Iris pigment epithelial cell (primary cell): Measurements from ENCODE around the gene MYO9B.
A peak's percentile ranks its signal among the peaks of the same experiment; 100 is the strongest.

Experiments used
- DNase-seq: peaks from one replicate; pipeline ENCODE4 v3.0.0-alpha.2; 2011; ENCODE audit warnings: low read depth

MYO9B gene

DNA sequence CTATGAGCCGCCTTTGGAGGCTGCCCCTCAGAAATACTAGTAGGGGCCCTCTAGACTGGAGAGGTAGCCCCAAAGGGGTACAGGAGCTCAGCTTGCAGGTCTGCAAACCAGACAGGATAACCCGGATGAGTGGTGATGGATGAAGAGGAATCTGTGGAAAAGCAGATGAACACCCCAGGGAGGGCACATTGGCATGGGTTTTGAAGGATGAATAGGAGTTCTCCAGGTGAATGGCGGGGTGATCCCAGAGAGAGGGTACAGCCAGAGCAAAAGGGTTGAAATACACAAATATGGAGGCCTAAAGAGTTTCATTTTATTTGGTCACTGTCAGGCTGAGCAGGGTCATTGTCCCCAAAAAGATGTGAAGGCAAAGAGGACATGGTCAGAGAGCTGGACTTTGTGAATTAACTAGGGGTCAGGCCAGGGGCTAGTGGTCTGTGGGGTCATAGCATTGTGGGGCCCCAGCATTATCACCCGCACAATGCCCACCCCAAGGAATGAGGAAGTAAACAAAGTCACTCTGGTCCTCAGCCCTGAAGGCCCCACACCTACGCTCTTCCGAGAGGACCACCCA is 165.3 kb downstream of the MYO9B start:
- DNase-seq: no peak

DNA sequence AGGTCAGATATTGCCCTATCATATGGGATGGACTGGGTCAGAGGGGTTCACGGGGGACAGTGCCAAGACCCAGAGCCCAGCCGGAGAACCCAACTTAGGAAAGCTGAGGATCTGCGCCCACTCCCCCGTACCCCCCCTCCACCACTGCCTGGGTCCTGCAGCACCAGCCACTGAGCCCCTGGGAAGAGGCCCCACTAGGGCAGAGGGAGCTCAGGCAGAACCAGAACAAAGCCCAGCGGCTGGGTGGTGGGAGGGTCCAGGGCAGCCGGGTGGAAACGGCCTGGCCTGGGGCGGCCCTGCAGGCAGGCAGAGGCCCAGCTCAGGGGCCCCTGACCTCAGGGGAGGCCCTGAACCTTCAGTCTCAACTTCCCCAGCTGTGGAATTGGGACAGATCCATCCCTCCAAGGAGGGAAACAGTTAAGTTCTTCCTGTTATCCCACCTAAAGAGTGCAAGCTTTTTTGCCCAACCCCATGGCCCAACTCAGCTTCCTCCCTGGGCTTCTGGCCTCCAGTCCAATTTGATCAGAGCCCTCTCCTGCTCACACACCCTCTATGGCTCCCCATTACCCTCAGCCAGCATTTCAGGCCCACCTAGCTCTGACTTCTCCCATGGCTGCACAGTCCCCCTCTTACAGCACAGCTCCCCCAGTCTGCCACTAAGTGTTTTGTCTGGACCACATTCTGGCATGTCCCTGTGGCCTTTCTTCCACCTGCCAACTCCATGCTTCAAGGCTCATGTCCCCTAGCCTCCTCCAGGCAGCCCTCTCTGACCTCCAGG is 167.0 kb downstream of the MYO9B start:
- DNase-seq: no peak

DNA sequence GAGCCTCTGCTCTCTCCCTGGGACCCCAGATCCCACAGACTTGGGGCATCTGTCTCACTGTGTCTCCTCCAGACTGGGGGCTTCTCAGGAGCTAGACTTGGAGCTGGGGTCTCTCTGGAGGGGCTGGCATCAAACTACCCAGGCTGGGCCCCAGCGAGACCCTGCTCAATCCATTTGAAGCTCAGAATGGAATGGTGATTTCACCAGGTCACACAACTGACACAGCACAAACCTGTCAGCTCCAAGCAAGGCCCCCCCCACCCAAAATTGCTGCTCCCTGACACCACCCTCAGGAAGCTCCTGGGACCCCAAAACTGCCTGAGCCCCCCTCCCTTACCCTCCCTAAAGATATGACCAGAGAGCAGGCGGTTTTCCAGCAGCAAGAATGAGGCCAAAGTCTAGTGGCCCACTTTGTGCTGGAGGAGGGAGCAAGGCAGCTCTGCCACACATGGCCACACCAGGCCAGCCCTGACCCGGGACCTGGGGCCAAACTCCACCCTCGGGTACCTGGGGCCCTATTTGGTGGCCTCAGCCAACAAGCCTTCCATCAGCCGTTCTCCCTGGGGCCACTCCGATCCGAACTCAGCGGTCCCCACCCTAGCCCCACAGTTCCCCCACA is 167.7 kb downstream of the MYO9B start:
- DNase-seq: no peak

DNA sequence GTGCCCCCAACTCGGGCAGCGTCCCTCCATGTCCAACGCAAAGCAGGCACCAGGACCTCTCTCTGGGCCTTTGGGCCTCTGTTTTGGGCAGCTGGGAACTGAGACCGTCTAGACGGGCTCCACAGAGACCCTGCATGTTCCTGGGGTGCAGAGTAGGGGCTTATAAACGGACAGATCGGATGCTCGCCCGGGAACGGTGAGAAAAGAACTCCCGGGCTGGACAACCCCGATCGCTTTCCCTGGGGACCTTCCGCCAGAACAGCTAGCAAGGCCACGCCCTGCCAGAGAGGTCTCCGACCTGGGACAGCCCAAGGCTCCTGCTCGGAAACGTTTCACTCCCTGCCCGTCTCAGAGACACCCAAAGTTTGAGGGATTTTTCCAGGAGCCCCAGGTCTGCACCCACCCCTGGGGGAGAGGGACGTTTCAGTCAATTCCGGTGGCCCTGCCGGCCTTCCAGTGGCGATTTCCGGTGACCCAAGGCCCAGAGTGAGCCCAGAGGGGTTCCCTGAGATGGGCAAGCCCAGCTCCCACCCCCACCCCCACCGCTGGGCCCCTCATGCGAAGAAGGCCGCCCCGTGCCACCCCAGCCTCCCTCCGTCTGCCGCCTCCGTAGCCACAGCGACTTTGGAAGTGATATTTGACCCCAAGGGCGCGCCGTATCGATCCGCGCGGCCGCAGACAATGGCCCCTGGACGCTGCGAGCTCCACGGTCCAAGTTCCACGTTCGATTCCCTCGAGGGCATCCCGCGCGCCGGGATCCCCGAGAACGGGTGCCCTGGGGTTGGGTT is 168.4 kb downstream of the MYO9B start:
- DNase-seq: no peak

DNA sequence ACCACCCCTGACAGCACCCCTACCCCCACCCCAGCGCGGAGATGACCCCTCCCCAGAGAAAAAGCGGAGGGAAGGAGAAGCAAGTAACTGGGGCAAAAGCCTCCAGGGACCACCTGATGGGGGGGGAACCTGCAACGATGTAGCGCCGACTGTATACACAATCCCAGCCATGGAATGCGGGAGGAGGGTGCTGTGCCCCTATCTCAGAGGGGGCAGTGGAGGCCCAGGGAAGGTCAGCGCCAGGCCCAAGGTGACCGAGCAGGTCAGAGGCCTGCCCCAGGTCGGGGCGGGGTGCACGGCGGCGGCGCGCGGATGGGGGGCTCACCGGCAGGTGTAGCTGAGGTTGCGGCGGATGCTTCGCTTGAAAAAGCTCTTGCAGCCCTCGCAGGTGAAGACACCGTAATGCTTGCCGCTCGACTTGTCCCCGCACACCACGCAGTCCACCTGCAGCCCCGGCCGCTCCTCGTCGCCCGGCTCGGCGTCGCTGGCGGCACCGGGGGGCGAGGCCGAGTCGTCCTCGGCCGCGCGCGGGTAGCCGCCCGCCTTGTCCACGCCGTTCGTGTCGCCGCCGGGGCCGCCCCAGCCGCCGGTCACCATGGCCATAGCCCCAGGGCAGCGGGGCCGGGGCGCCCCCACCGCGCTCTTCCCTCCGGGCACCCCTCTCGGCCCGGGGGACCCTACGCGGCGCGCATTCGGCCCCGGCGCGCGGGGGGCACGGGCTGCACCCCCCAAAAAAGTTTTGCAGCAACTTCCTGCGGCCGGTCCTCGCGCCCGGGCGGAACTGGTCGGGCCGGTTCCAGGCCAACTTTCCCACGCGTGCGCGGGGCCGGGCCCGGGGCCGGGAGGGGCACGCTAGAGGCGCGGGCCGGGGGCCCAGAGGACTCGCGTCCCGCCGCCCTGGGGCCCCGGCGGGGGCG is 169.3 kb downstream of the MYO9B start:
- no peak for DNase-seq

DNA sequence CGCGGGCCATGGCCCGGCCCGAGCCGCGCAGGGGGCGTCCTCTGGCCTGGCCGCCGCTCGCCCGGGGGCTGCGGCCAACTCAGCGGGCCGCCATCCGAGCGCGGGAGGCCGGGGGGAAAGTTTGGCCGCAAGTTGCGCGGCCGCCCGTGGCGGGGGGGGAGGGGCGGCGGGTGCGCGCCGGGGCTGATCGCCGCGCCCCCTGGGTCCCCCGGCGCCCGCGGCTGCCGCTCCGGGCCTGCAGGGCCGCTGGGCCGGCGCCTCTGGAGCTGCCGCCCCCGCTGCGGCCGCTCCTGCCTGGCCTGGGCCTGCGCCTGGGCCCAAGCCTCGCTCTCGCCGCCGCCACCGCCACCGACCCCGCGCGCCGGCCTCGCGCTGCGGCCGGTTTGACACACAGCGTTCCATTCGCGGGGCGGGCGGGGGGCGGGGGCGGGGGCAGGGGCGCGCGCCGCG is 170.0 kb downstream of the MYO9B start, which contains the start of gene NR2F6:
NR2F6 (minus strand) TSS at position 385 of the 450 bp plus-strand sequence. CDS start 699 bp downstream, outside the sequence.
- no peak for DNase-seq

DNA sequence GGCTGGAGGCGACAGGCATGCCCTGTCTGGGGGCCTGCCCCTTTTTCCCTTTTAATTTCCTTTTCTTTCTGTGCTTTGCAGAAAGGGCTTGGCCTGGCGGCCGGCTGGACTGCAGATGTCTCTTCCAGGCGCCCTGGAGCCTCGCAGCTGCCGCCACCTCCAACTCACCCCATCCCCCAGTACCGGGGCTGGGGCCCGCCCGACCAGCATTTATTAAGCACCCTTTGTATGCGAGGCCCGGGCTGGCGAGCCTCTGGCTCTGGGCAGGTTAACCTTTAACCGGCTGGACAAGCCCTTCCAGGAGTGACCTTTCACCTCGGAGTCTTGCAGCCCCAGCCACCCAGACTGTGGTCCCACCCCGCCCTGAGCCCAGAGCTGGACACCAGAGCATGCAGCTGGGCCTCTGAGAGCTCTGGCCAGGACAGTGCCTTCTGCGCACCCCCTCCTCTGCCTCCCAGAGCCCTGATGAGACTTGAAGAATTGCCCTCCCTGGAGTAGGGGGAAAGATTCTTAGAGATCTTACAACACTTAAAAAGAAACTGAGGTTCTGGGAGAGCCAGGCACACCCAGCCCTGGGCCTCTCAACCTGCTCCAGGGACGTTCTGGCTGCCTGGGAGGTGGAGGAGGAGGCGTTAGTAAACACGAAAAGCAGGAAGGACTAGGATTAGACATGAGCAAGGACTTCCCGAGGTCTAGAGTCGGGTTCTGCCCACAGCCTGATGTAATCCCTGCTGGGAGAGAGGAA is 171.3 kb downstream of the MYO9B start:
- DNase-seq: peak; percentile 58

DNA sequence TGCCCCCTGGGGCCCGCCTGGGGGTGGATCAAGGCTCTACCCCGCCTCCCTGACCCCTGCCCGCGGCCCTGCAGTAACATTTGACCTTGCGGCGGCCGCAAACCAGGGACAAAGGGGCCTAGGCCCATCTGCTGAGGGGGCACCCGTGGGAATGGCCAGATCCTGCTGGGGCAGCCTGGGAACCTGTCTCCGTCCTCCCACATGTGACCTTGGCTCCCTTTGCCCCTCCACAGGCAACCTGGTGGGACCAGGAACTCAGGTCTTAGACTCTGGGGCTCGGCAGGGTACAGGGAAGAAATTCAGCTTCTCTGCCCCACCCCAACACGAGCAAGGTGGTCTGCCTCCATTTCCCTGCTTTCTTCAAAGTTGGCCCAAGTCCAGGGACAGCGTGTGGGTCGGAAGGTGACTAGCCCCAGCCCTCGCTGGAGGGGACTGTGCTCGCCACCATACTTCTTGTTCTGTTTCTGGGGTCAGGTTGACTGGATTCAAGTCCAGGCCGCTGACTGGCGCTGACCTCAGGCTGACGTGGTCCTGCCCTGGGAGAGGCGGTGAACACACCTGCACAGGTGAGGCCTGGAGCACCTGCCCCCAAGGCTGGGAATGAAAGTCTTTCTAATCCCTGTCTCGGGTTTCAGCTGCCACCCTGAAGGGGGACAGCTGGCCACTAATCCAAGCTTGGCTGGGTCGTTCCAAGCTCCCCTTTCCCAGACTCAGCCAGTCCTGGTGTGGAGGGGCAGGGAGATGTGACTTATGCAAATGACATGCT is 172.6 kb downstream of the MYO9B start:
- no peak for DNase-seq

DNA sequence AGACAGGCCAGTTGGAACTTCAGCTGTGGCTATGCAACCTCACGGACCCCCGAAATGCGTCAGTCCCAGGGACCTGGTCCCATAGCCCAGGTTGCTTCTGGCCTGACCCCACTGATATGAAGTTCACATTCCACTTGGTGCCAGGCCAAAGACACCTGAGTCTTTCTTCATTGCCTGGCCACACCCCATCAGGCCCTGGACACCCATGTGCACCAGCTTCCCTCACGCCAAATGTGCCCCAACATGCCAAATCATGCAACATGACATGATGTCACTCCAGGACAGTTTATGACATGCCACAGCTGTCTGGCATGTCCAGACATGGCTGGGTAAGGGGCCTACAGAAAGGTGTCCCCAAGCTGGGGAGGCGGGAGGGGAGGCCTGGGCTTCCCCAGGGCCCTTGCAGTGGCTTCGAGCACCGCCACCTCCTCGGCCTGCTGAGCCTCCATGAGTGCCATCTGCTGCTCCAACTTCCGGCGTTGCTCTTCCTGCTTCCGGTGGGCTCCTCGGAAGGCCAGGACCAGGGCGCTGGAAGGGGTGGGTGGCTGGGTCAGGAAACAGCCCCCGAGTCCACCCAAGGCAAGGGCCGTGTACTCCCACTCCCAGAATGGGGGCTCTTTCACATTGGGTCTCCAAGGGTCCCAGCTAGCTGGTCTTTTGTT is 174.4 kb downstream of the MYO9B start:
- no peak for DNase-seq

DNA sequence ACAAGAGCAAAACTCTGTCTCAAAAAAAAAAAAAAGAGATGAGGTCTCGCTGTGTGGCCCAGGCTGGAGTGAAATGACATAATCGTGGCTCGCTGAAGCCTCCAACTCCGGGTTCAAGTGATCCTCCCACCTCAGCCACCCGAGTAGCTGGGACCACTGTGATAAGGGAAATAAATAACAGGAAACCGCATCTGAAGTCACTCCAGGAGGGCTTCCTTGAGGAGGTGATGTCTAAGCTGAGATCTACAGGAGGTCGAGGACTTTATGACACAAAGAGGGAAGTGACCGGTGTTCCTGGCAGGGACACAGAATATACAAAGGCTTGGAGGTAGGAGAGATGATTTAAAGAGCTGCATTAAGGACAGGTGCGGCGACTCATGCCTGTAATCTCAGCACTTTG is 179.1 kb downstream of the MYO9B start:
- DNase-seq: no peak

DNA sequence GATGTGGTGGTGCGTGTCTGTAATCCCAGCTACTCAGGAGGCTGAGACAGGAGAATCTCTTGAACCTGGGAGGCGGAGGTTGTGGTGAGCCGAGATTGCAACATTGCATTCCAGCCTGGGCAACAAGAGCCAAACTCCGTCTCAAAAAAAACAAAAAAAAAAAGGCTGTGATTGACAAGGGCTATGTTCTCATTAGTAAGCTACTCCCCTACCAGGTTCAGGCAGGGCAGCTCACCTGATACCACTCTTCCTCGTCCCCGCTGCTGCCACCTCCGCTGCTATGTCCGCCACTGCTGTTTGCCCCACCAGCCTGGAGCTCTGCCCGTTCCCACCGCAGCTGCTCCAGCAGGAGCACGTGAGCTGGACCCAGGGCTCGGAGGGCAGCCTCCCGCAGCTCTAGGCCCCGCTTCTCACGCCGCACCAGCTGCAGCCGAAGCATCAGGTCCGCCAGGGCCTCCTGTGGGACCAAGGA is 179.6 kb downstream of the MYO9B start:
- DNase-seq: peak; percentile 59

DNA sequence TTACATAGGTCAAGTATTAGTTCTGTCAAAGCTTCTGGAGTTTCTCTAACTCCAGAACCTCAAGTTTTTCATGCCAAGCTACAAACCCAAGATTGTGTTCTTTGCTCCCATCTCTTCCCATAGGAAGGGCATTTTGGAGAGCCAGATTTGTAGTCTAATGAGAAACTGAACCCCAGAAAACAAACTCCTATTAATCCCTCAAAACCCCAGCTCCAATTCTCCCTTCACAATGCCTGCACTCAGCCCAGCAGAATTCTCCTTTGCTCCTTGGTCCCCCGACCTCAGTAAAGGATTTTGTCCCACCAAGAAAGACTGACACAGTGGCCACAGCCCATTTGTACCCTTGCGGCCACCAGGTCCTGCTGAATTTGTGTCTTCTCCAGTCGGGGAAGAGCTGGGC is 180.6 kb downstream of the MYO9B start:
- no peak for DNase-seq

DNA sequence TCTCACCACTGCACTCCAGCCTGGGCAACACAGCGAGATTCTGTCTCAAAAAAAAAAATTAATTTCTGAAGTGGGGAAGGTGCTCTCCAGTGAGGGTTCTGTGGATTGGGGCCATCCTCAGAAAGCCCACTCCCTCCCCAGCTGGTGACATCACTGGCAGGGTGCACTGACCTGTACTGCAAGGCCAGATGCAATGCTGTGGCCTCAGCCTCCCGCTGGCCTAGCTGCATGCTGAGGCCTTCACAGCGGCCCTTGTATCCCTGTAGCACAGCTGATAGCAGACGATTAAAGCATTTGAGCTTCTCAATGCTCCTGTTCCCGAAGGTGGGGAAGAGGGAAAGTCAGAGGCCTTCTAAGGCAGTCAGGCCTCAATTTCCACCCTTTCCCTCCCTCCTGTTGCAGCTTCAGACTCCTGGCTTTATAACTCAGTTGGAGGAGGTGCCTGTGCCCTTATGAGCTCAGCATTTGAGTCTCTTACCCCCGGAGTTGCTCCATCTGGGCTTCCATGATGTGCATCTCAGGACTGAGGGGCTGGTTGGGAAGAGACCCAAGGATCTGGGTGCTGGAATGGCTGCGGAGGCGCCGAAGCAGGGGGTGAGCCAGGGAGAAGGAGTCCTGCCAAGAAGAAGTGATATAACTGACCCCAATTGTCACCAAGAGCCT is 183.7 kb downstream of the MYO9B start:
- peak; percentile 34 for DNase-seq

DNA sequence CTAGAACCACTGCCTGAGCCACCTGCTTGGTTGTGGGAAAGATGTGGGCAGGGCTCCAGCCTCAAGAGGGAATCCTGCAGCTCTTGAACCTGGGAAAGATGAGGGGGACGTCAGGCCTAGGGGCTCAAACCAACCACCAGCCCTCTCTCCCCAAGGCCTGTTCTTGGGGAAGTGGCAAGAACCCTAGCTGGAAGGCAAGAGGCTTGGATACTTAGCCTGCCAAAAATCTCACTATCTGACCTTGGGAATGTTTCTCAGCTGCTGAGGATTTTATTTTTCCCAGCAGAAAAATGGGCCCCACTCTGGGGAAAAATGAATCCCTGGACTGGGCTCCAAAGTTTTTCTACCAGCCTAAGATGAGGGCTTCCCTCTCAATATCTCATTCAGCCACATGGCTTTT is 184.4 kb downstream of the MYO9B start:
- DNase-seq: no peak

DNA sequence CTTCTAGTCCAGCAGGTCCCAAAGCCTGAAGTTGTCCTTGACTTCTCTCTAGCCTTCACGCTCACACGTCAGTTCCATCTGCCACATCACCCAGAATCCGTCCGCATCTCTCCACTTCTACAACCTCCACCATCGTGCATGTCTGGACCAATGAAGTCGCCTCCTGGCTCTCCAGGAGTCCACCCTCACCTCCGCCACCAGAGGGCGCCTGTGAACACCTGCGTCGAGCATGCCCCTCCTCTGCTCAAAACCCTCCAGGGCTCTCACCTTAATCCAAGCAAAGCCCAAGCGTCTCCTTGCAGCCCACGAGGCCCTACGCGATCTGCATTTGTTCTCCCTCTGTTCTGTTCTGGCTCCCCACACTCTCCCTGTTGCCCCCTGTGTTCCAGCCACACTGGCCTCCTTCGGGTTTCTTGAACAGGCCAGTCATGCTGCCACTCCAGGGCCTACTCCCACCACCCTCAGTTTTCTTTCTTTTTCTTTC is 185.3 kb downstream of the MYO9B start:
- peak; percentile 60 for DNase-seq

DNA sequence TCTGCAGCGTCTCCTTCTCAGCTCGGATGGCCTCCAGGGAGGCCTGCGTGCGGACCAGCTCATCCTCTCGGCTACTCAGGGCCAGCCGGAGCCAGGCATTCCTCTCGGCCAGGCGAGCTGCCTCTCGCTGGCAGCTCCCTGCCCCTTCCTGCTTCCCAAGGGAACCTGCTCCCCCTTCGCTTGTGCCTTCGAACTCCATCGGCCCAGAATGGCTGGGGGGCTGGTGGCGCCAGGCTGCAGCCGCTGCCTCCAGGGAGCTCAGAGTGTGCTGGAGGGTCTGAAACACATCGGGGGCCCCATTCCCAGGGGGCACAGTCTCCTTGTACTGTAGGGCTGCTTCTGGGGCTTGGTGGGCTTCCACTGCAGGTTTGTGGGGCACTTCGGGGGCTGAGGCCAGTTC is 187.0 kb downstream of the MYO9B start:
- no peak for DNase-seq
